OCI-LY1 (cell line): Measurements from ENCODE around the gene AKAP1.

Source experiments
- EZH2 ChIP-seq: fragments of 200-600 bp; sonication (generic), shearing (Covaris generic); IDR thresholded peaks from 2 replicates; pipeline ENCODE4 v1.8.0; 2017; ENCODE audit warnings: borderline replicate concordance, mixed run types, mild to moderate bottlenecking, antibody characterized with exemption, low read length, moderate library complexity, mixed read lengths
- TF ChIP-seq, protein P1 (sequence below): fragments of 200-600 bp; sonication (generic), shearing (Covaris generic); IDR thresholded peaks from 2 replicates; pipeline ENCODE4 v1.5.1; 2017; ENCODE audit warnings: mild to moderate bottlenecking, antibody characterized with exemption, low read length, moderate library complexity, mixed read lengths

GRCh38 chr17:57096472-57097202, 11.6 kb downstream of the AKAP1 start:
- TF ChIP-seq, protein P1, sequence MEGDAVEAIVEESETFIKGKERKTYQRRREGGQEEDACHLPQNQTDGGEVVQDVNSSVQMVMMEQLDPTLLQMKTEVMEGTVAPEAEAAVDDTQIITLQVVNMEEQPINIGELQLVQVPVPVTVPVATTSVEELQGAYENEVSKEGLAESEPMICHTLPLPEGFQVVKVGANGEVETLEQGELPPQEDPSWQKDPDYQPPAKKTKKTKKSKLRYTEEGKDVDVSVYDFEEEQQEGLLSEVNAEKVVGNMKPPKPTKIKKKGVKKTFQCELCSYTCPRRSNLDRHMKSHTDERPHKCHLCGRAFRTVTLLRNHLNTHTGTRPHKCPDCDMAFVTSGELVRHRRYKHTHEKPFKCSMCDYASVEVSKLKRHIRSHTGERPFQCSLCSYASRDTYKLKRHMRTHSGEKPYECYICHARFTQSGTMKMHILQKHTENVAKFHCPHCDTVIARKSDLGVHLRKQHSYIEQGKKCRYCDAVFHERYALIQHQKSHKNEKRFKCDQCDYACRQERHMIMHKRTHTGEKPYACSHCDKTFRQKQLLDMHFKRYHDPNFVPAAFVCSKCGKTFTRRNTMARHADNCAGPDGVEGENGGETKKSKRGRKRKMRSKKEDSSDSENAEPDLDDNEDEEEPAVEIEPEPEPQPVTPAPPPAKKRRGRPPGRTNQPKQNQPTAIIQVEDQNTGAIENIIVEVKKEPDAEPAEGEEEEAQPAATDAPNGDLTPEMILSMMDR: no peak
- TF ChIP-seq EZH2: no peak
